GM23338 (cell line): ENCODE measurements around the gene LURAP1L.

Source experiments
- CREB1 ChIP-seq: fragments of 250-450 bp; sonication (Bioruptor Pico); IDR thresholded peaks from 2 replicates; pipeline ENCODE4 v1.5.0; 2020; ENCODE audit warnings: low read depth, mild to moderate bottlenecking, moderate library complexity
- CTCF ChIP-seq, 2 experiments: fragments of 200-600 bp in 1 of 2; sonication (generic) in 1 of 2; conservative IDR thresholded peaks; 2 replicates each; pipeline versions ENCODE4 v1.5.1 to v1.6.1; 2016 to 2017; ENCODE audit warnings: antibody characterized with exemption in 2 of 2, low read depth in 2 of 2, mild to moderate bottlenecking in 2 of 2, moderate library complexity in 1 of 2
- ETS1 ChIP-seq: IDR thresholded peaks from 2 replicates; pipeline ENCODE4 v1.6.1; 2016; ENCODE audit warnings: antibody characterized with exemption
- EZH2 ChIP-seq: fragments of 200-600 bp; sonication (generic); IDR thresholded peaks from one replicate; pipeline ENCODE4 v1.8.0; 2017; ENCODE audit warnings: antibody characterized with exemption, mild to moderate bottlenecking, low read depth; ENCODE audit not compliant: unreplicated experiment
- EZH2phosphoT487 ChIP-seq: fragments of 200-600 bp; sonication (generic); IDR thresholded peaks from one replicate; pipeline ENCODE4 v1.8.1; 2018; ENCODE audit warnings: antibody characterized with exemption; ENCODE audit not compliant: unreplicated experiment
- JUNB ChIP-seq: IDR thresholded peaks from one replicate; pipeline ENCODE4 v1.6.1; 2016; ENCODE audit warnings: antibody characterized with exemption; ENCODE audit not compliant: unreplicated experiment
- NANOG ChIP-seq: IDR thresholded peaks from 2 replicates; pipeline ENCODE4 v1.6.1; 2016; ENCODE audit warnings: antibody characterized with exemption, borderline replicate concordance
- POLR2AphosphoS5 ChIP-seq: IDR thresholded peaks from 2 replicates; pipeline ENCODE4 v1.6.1; 2016; ENCODE audit warnings: antibody characterized with exemption, low read depth
- ZNF114 ChIP-seq: fragments of 250-450 bp; sonication (Bioruptor Pico); IDR thresholded peaks from 2 replicates; pipeline ENCODE4 v1.5.0; 2020; ENCODE audit warnings: mild to moderate bottlenecking, moderate library complexity
- ZNF331 ChIP-seq: fragments of 250-450 bp; sonication (Bioruptor Pico); IDR thresholded peaks from 2 replicates; pipeline ENCODE4 v1.5.0; 2020; ENCODE audit warnings: low read depth, mild to moderate bottlenecking, moderate library complexity
- TF ChIP-seq, protein P1 (sequence below): IDR thresholded peaks from one replicate; pipeline ENCODE4 v1.6.1; 2018; ENCODE audit warnings: antibody characterized with exemption; ENCODE audit not compliant: unreplicated experiment
- TF ChIP-seq, protein P2 (sequence below): fragments of 250-450 bp; sonication (Bioruptor Pico); IDR thresholded peaks from 2 replicates; pipeline ENCODE4 v1.5.0; 2020; ENCODE audit warnings: mild to moderate bottlenecking, moderate library complexity

- TF ChIP-seq EZH2 (no peak), POLR2AphosphoS5 (no peak), CTCF (conservative IDR thresholded peaks at IDR 0.05; ENCODE audit: low read depth in 2 of 2) (no peak), EZH2phosphoT487 (no peak), ETS1 (no peak), JUNB (no peak), NANOG (no peak), CREB1 (CRISPR knock-in tag) (no peak), ZNF114 (CRISPR knock-in tag) (no peak), ZNF331 (CRISPR knock-in tag) (no peak)
- TF ChIP-seq, protein P1, sequence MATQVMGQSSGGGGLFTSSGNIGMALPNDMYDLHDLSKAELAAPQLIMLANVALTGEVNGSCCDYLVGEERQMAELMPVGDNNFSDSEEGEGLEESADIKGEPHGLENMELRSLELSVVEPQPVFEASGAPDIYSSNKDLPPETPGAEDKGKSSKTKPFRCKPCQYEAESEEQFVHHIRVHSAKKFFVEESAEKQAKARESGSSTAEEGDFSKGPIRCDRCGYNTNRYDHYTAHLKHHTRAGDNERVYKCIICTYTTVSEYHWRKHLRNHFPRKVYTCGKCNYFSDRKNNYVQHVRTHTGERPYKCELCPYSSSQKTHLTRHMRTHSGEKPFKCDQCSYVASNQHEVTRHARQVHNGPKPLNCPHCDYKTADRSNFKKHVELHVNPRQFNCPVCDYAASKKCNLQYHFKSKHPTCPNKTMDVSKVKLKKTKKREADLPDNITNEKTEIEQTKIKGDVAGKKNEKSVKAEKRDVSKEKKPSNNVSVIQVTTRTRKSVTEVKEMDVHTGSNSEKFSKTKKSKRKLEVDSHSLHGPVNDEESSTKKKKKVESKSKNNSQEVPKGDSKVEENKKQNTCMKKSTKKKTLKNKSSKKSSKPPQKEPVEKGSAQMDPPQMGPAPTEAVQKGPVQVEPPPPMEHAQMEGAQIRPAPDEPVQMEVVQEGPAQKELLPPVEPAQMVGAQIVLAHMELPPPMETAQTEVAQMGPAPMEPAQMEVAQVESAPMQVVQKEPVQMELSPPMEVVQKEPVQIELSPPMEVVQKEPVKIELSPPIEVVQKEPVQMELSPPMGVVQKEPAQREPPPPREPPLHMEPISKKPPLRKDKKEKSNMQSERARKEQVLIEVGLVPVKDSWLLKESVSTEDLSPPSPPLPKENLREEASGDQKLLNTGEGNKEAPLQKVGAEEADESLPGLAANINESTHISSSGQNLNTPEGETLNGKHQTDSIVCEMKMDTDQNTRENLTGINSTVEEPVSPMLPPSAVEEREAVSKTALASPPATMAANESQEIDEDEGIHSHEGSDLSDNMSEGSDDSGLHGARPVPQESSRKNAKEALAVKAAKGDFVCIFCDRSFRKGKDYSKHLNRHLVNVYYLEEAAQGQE, result no peak
- TF ChIP-seq, protein P2, sequence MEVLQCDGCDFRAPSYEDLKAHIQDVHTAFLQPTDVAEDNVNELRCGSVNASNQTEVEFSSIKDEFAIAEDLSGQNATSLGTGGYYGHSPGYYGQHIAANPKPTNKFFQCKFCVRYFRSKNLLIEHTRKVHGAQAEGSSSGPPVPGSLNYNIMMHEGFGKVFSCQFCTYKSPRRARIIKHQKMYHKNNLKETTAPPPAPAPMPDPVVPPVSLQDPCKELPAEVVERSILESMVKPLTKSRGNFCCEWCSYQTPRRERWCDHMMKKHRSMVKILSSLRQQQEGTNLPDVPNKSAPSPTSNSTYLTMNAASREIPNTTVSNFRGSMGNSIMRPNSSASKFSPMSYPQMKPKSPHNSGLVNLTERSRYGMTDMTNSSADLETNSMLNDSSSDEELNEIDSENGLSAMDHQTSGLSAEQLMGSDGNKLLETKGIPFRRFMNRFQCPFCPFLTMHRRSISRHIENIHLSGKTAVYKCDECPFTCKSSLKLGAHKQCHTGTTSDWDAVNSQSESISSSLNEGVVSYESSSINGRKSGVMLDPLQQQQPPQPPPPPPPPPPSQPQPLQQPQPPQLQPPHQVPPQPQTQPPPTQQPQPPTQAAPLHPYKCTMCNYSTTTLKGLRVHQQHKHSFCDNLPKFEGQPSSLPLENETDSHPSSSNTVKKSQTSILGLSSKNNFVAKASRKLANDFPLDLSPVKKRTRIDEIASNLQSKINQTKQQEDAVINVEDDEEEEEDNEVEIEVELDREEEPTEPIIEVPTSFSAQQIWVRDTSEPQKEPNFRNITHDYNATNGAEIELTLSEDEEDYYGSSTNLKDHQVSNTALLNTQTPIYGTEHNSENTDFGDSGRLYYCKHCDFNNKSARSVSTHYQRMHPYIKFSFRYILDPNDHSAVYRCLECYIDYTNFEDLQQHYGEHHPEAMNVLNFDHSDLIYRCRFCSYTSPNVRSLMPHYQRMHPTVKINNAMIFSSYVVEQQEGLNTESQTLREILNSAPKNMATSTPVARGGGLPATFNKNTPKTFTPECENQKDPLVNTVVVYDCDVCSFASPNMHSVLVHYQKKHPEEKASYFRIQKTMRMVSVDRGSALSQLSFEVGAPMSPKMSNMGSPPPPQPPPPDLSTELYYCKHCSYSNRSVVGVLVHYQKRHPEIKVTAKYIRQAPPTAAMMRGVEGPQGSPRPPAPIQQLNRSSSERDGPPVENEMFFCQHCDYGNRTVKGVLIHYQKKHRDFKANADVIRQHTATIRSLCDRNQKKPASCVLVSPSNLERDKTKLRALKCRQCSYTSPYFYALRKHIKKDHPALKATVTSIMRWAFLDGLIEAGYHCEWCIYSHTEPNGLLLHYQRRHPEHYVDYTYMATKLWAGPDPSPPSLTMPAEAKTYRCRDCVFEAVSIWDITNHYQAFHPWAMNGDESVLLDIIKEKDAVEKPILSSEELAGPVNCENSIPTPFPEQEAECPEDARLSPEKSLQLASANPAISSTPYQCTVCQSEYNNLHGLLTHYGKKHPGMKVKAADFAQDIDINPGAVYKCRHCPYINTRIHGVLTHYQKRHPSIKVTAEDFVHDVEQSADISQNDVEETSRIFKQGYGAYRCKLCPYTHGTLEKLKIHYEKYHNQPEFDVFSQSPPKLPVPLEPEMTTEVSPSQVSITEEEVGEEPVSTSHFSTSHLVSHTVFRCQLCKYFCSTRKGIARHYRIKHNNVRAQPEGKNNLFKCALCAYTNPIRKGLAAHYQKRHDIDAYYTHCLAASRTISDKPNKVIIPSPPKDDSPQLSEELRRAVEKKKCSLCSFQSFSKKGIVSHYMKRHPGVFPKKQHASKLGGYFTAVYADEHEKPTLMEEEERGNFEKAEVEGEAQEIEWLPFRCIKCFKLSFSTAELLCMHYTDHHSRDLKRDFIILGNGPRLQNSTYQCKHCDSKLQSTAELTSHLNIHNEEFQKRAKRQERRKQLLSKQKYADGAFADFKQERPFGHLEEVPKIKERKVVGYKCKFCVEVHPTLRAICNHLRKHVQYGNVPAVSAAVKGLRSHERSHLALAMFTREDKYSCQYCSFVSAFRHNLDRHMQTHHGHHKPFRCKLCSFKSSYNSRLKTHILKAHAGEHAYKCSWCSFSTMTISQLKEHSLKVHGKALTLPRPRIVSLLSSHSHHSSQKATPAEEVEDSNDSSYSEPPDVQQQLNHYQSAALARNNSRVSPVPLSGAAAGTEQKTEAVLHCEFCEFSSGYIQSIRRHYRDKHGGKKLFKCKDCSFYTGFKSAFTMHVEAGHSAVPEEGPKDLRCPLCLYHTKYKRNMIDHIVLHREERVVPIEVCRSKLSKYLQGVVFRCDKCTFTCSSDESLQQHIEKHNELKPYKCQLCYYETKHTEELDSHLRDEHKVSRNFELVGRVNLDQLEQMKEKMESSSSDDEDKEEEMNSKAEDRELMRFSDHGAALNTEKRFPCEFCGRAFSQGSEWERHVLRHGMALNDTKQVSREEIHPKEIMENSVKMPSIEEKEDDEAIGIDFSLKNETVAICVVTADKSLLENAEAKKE (CRISPR knock-in tag), result no peak
Measured at GRCh38 chr9:12737871-12738270, 36.9 kb upstream of the LURAP1L start.
